ENCODE measurements around the gene CPVL. TPM values are rescaled to one million over a fixed set of nuclear protein-coding genes. Genes with fewer than 3 reads are reported as not detected.

Gene CPVL
- total and polyA plus RNA-seq, 2 of the 8 experiments (the other 6 are each of a cell fraction or from before 2014, with no cell fraction given) = 40.0 to 55.0 TPM

GRCh38 chr7:29038463-29038862 is 107.9 kb downstream of the CPVL start:
- Histone ChIP-seq H3K9me3 (ENCODE audit: insufficient read depth in 2 of 2, low read depth in 1 of 2, low read length in 1 of 2) (no peaks in the 10 kb centered on the region), H3K4ac (replicated peaks; ENCODE audit: insufficient read length, low read depth, low read length) (no peak overlapping the region), H3K9ac (replicated peaks in 1 of 4; ENCODE audit: extremely low read depth in 1 of 4, low read depth in 3 of 4, low read length in 3 of 4) (no peak overlapping the region), H3K79me2 (ENCODE audit: control insufficient read depth in 1 of 2, insufficient read depth in 2 of 2, low read length in 2 of 2) (no peaks in the 10 kb centered on the region), H2BK5ac (ENCODE audit: low read depth, low read length) (no peak overlapping the region), H3K23me2 (ENCODE audit: low read depth, low read length) (no peaks in the 10 kb centered on the region), H3K14ac (ENCODE audit: insufficient read length) (no peak overlapping the region), H2BK120ac (replicated peaks; ENCODE audit: low read depth, low read length) (no peak overlapping the region), H2BK15ac (ENCODE audit: low read length) (no peak overlapping the region), H2AFZ (ENCODE audit: low read length) (no peak overlapping the region), H4K91ac (replicated peaks; ENCODE audit: insufficient read length, low read length) (no peak overlapping the region), H2AK5ac (ENCODE audit: low read depth, low read length) (no peak overlapping the region), H3K4me1 (replicated peaks in 1 of 4; ENCODE audit: control insufficient read depth in 3 of 4, insufficient read depth in 4 of 4, low read length in 3 of 4) (peaks cover 0 to 3% (median 2%) of the 10 kb centered on the region in 4 experiments; a peak in 1 of 7 replicates), H3K27me3 (replicated peaks in 1 of 4; ENCODE audit: control insufficient read depth in 3 of 4, extremely low read depth in 1 of 4, insufficient read depth in 3 of 4, low read length in 3 of 4) (no peaks in the 10 kb centered on the region), H3K27ac (ENCODE audit: low read depth, low read length) (no peak overlapping the region), H3K18ac (ENCODE audit: extremely low read depth, low read length) (no peak overlapping the region), H2BK12ac (ENCODE audit: low read depth, low read length) (no peak overlapping the region), H3K23ac (ENCODE audit: insufficient read length) (no peak overlapping the region), H3K79me1 (ENCODE audit: low read depth, low read length) (no peaks in the 10 kb centered on the region), H3K36me3 (ENCODE audit: control insufficient read depth in 2 of 4, insufficient read depth in 4 of 4, low read length in 3 of 4) (no peaks in the 10 kb centered on the region), H4K20me1 (replicated peaks in 1 of 2; ENCODE audit: control insufficient read depth in 1 of 2, insufficient read depth in 2 of 2, low read length in 2 of 2) (no peaks in the 10 kb centered on the region), H3K4me3 (ENCODE audit: extremely low read depth in 1 of 4, insufficient read depth in 2 of 4, low read depth in 3 of 4, low read length in 4 of 4) (no peak overlapping the region), H4K5ac (ENCODE audit: insufficient read length, low read depth, low read length) (no peak overlapping the region), H4K8ac (ENCODE audit: extremely low read depth, insufficient read depth, low read length) (no peak overlapping the region), H3K56ac (replicated peaks; ENCODE audit: insufficient read length, low read depth, low read length) (no peak overlapping the region), H2BK20ac (ENCODE audit: low read length) (no peak overlapping the region), H3K4me2 (ENCODE audit: insufficient read depth in 1 of 2, low read depth in 2 of 2, low read length in 2 of 2) (no peak overlapping the region)
- 77% methylated on average over 2 of the region's 2 CpGs; no CpG with 5 or more reads in 1 of the 2 experiments for WGBS, 2 experiments (ENCODE audit: extremely low coverage in 1 of 2, insufficient coverage in 1 of 2, insufficient read length in 1 of 2, insufficient replicate concordance in 2 of 2, low coverage in 1 of 2, low lambda C conversion rate in 2 of 2, missing lambda C conversion rate in 1 of 2)
- ChIA-PET POLR2A (ENCODE audit: partially characterized antibody) (interaction anchor here (1.3 kb wide), 1 partner anchor 9 kb away, joined by 3 read pairs; no protein-coding TSS in a partner anchor), CTCF (ENCODE audit: partially characterized antibody) (interaction anchor here (0.6 to 2.8 kb wide), 8 partner anchors 35 to 116 kb away, joined by 3 to 12 read pairs (median 6); no protein-coding TSS in a partner anchor)
- peak; percentile 82 for FAIRE-seq
- DNase-seq (ENCODE audit: low read depth in 1 of 2, low spot score in 2 of 2) = no peak
- TF ChIP-seq POLR2AphosphoS5 (IDR thresholded peaks at IDR 0.05; ENCODE audit: low read depth, low read length) (no peak), HDAC2 (IDR thresholded peaks at IDR 0.05; ENCODE audit: borderline replicate concordance in 1 of 2, low read depth in 2 of 2, low read length in 2 of 2) (no peak), POLR2A (IDR thresholded peaks at IDR 0.05; ENCODE audit: control extremely low read depth in 1 of 2, low read depth in 2 of 2, low read length in 2 of 2) (no peak), HDAC6 (IDR thresholded peaks at IDR 0.05; ENCODE audit: low read depth, low read length) (no peak), RFX5 (IDR thresholded peaks at IDR 0.05; ENCODE audit: borderline replicate concordance, low read depth, low read length) (no peak), SP1 (IDR thresholded peaks at IDR 0.05; ENCODE audit: low read depth, low read length) (no peak), CHD2 (IDR thresholded peaks at IDR 0.05; ENCODE audit: low read length) (no peak), ASH2L (IDR thresholded peaks at IDR 0.05; ENCODE audit: low read length) (no peak), RXRA (IDR thresholded peaks at IDR 0.05; ENCODE audit: insufficient read depth, low read depth, low read length) (no peak), CEBPB (IDR thresholded peaks at IDR 0.05; ENCODE audit: low read depth, low read length) (no peak), TEAD4 (IDR thresholded peaks at IDR 0.05; ENCODE audit: low read depth, low read length) (no peak), FOSL1 (IDR thresholded peaks at IDR 0.05; ENCODE audit: insufficient read depth, low read depth, low read length) (no peak), EGR1 (IDR thresholded peaks at IDR 0.05; ENCODE audit: borderline replicate concordance, low read depth, low read length) (no peak), GABPA (IDR thresholded peaks at IDR 0.05; ENCODE audit: borderline replicate concordance, insufficient read depth, low read length) (no peak), RBBP5 (IDR thresholded peaks at IDR 0.05; ENCODE audit: borderline replicate concordance, low read depth, low read length) (no peak), POU5F1 (IDR thresholded peaks at IDR 0.05; ENCODE audit: low read depth, low read length) (no peak)

Data from H1 (cell line).